Bronchial epithelial cell (primary cell): ENCODE results near the gene WDR1. TPM values are rescaled to one million over a fixed set of nuclear protein-coding genes. Genes with fewer than 3 reads are reported as not detected.
A peak's percentile ranks its signal among the peaks of the same experiment; 100 is the strongest.

Experiments used
- DNase-seq: peaks from one replicate; pipeline ENCODE4 v3.0.0-alpha.2; 2010; ENCODE audit warnings: low read depth
- FAIRE-seq: peaks from 2 replicates; lab custom pipeline; 2011; peaks lifted over from hg19 to GRCh38; lab: Jason Lieb, UNC
- H3K27me3 ChIP-seq: 2 replicates; pipeline ENCODE4 v1.5.1; 2011; ENCODE audit warnings: low read length; ENCODE audit not compliant: control insufficient read depth, insufficient read depth
- H3K36me3 ChIP-seq: 2 replicates; pipeline ENCODE4 v1.5.1; 2011; ENCODE audit warnings: low read length; ENCODE audit not compliant: control insufficient read depth, insufficient read depth
- H3K4me3 ChIP-seq: 2 replicates; pipeline ENCODE4 v1.5.1; 2011; ENCODE audit warnings: mild to moderate bottlenecking, low read depth, low read length, control low read depth
- total RNA-seq: library from RNA; depleted of rRNA; stranded (reverse); fragments of >200 nt; gene quantifications from 2 replicates; pipeline ENCODE4 v1.2.1, GENCODE V29; 2014
- TF ChIP-seq, protein P1 (sequence below): IDR thresholded peaks from 2 replicates; pipeline ENCODE4 v1.5.1; 2011; ENCODE audit warnings: mild to moderate bottlenecking, moderate library complexity, low read length, control low read depth, inconsistent platforms; ENCODE audit not compliant: insufficient read depth, severe bottlenecking

Gene WDR1
- total RNA-seq, 1 donor from 2014 or later, result 290 TPM

- DNase-seq (no peak), FAIRE-seq (peak; percentile 47)
- H3K36me3 ChIP-seq, result no peaks in the 10 kb centered on the region
- no peak overlapping the region for H3K4me3 ChIP-seq
- TF ChIP-seq, protein P1, sequence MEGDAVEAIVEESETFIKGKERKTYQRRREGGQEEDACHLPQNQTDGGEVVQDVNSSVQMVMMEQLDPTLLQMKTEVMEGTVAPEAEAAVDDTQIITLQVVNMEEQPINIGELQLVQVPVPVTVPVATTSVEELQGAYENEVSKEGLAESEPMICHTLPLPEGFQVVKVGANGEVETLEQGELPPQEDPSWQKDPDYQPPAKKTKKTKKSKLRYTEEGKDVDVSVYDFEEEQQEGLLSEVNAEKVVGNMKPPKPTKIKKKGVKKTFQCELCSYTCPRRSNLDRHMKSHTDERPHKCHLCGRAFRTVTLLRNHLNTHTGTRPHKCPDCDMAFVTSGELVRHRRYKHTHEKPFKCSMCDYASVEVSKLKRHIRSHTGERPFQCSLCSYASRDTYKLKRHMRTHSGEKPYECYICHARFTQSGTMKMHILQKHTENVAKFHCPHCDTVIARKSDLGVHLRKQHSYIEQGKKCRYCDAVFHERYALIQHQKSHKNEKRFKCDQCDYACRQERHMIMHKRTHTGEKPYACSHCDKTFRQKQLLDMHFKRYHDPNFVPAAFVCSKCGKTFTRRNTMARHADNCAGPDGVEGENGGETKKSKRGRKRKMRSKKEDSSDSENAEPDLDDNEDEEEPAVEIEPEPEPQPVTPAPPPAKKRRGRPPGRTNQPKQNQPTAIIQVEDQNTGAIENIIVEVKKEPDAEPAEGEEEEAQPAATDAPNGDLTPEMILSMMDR, result no peak
- H3K27me3 ChIP-seq, result no peaks in the 10 kb centered on the region
Measured at GRCh38 chr4:10123227-10124101, 6.9 kb upstream of the WDR1 start.

DNA sequence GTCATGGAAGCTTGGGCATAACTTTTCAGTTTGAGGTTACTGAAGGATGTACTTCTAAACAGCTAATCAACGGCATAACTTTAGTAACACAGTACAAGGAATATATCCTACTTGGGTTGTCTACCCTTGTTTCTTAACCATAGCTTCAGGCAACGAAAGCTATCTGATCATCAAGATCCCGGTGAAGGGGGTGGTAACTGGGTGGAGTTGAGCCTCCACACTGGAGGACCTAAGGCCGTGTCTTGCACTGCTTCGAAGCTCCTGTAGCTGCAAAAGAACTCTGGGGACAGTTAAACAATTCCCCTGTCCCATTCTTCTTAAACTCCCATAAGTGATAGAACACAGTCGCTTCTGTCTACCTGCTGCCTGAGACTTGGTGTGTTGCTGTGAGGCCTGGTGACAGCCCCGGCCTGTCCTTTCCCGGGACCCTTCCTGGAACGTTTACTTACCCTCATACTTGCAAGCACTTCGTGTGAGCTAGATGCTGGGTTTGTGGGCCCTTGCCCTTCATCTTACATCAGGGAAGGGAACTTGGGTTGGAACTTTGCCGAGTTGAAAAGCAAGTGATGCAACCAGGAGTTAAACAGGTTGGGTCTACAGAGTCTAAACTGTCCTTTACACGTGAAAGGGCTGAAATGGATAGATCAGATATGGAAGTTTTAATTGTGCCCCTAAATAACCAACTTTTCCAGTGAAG is 5.8 kb upstream of the WDR1 start:
- Histone ChIP-seq H3K36me3 (no peaks in the 10 kb centered on the region), H3K27me3 (no peaks in the 10 kb centered on the region), H3K4me3 (no peak overlapping the region)
- FAIRE-seq, result no peak
- TF ChIP-seq, protein P1, result no peak
- no peak for DNase-seq

DNA sequence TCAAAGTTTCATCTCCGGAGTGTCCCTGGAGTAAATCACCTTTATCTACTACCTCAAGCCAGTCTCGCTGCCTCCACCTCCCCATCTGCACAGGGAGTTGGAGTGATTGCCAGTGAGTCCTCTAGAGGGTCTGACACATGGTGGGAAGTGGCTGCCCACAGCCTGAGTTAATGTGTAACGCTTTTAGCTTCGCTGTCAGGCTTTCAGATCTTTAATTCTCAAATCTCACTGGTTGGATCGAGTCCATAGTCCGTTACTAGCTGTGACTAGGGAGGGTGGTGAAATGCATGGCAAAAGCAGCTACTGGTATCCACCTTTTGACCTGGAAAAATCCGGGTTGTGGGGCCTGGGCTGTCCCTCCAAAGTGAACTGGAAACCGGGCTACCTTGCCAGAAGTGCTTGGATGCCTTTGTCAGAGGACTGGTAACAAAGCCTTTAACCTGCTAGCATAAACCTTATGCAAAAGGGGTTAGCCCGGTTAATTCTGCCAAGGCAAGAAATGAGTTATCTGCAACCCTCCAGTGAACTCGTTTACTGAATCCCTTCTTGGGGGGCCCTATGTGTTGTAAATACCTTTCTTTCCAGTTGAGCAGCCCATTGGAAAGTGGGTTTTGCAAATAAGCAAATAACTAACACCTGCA is 5.1 kb upstream of the WDR1 start:
- Histone ChIP-seq H3K4me3 (no peak overlapping the region), H3K27me3 (no peaks in the 10 kb centered on the region), H3K36me3 (no peaks in the 10 kb centered on the region)
- DNase-seq (no peak), FAIRE-seq (peak; percentile 43)
- TF ChIP-seq, protein P1, result no peak

- no peak overlapping the region for H3K4me3 ChIP-seq
- no peaks in the 10 kb centered on the region for H3K27me3 ChIP-seq
- TF ChIP-seq, protein P1, result no peak
- FAIRE-seq (no peak), DNase-seq (no peak)
- H3K36me3 ChIP-seq, result no peaks in the 10 kb centered on the region
Measured at GRCh38 chr4:10120943-10121567, 4.5 kb upstream of the WDR1 start.

- H3K27me3 ChIP-seq, result no peaks in the 10 kb centered on the region
- no peak for DNase-seq
- peaks cover 2% of the 10 kb centered on the region for H3K36me3 ChIP-seq
- H3K4me3 ChIP-seq, result no peak overlapping the region
- TF ChIP-seq, protein P1, result no peak
- no peak for FAIRE-seq
Measured at GRCh38 chr4:10119773-10120172, 3.2 kb upstream of the WDR1 start.
